Tibial nerve (tissue), 4 donors: ENCODE data around the gene ARSG.

ENCODE experiments used
- CTCF ChIP-seq, 5 experiments: fragments of 200-600 bp in 3 of 5; fragments of 450-650 bp in 2 of 5; sonication (generic) in 3 of 5; IDR thresholded peaks; one replicate each; pipeline ENCODE4 v1.5.1; 2016 to 2019; ENCODE audit warnings: antibody characterized with exemption in 5 of 5, mild to moderate bottlenecking in 3 of 5, moderate library complexity in 2 of 5
- EP300 ChIP-seq, 2 donors: sonication (generic); formaldehyde crosslinking; IDR thresholded peaks; one replicate each; pipeline ENCODE4 v1.6.1; 2017; ENCODE audit warnings: antibody characterized with exemption in 2 of 2, mild to moderate bottlenecking in 1 of 2

- TF ChIP-seq CTCF (IDR thresholded peaks at IDR 0.05) (no peak), EP300 (IDR thresholded peaks at IDR 0.05) (no peak)
Observed at GRCh38 chr17:68432086-68432864, 141.0 kb downstream of the ARSG start.
